H9 (cell line): Measurements from ENCODE around the gene UBE2G1. TPM values are rescaled to one million over a fixed set of nuclear protein-coding genes. Genes with fewer than 3 reads are reported as not detected.

Experiments
- DNase-seq: peaks from one replicate; pipeline ENCODE4 v3.0.0-alpha.2; 2017
- H2AFZ ChIP-seq: one replicate; pipeline ENCODE4 v1.6.1; 2013; ENCODE audit warnings: mild to moderate bottlenecking, low read length, control low read depth, moderate library complexity
- H2AK5ac ChIP-seq: 2 replicates; pipeline ENCODE4 v1.6.1; 2013; ENCODE audit warnings: low read length, control low read depth, mixed read lengths; ENCODE audit not compliant: insufficient read length
- H2BK120ac ChIP-seq: one replicate; pipeline ENCODE4 v1.6.1; 2013; ENCODE audit warnings: low read depth, mild to moderate bottlenecking, low read length, control low read depth, inconsistent platforms; ENCODE audit not compliant: poor library complexity, severe bottlenecking
- H2BK12ac ChIP-seq: 2 replicates; pipeline ENCODE4 v1.6.1; 2013; ENCODE audit warnings: low read length, control low read depth, mixed read lengths, low read depth; ENCODE audit not compliant: insufficient read length
- H2BK15ac ChIP-seq: 2 replicates; pipeline ENCODE4 v1.6.1; 2013; ENCODE audit warnings: low read depth, low read length, control low read depth
- H2BK20ac ChIP-seq: one replicate; pipeline ENCODE4 v1.6.1; 2013; ENCODE audit warnings: low read depth, mild to moderate bottlenecking, low read length, control low read depth, inconsistent platforms; ENCODE audit not compliant: poor library complexity, severe bottlenecking
- H2BK5ac ChIP-seq: 2 replicates; pipeline ENCODE4 v1.6.1; 2013; ENCODE audit warnings: low read length, control low read depth, mixed read lengths; ENCODE audit not compliant: insufficient read length
- H3K14ac ChIP-seq: 2 replicates; pipeline ENCODE4 v1.6.1; 2013; ENCODE audit warnings: low read length, control low read depth; ENCODE audit not compliant: insufficient read depth
- H3K18ac ChIP-seq: 2 replicates; pipeline ENCODE4 v1.6.1; 2013; ENCODE audit warnings: low read depth, mild to moderate bottlenecking, mixed read lengths, low read length, control low read depth; ENCODE audit not compliant: insufficient read length
- H3K23ac ChIP-seq: 2 replicates; pipeline ENCODE4 v1.6.1; 2013; ENCODE audit warnings: low read length, control low read depth, mixed read lengths, low read depth; ENCODE audit not compliant: insufficient read length
- H3K23me2 ChIP-seq: 2 replicates; pipeline ENCODE4 v1.6.1; 2013; ENCODE audit warnings: low read depth, mild to moderate bottlenecking, mixed read lengths, low read length, control low read depth; ENCODE audit not compliant: insufficient read length, poor library complexity, severe bottlenecking
- H3K27ac ChIP-seq: 2 replicates; pipeline ENCODE4 v1.5.1; 2013; ENCODE audit warnings: low read length, control low read depth, mixed read lengths, low read depth; ENCODE audit not compliant: insufficient read length
- H3K27me3 ChIP-seq: 2 replicates; pipeline ENCODE4 v1.6.1; 2013; ENCODE audit warnings: low read length, control low read depth, inconsistent platforms; ENCODE audit not compliant: insufficient read depth
- H3K4ac ChIP-seq: 2 replicates; pipeline ENCODE4 v1.6.1; 2013; ENCODE audit warnings: low read depth, mild to moderate bottlenecking, control low read depth, inconsistent platforms, low read length, moderate library complexity
- H3K4me1 ChIP-seq: 2 replicates; pipeline ENCODE4 v1.6.1; 2013; ENCODE audit warnings: low read length, control low read depth, inconsistent platforms; ENCODE audit not compliant: insufficient read depth
- H3K4me2 ChIP-seq: 2 replicates; pipeline ENCODE4 v1.6.1; 2013; ENCODE audit warnings: low read length, control low read depth, mixed read lengths; ENCODE audit not compliant: insufficient read length, insufficient read depth
- H3K56ac ChIP-seq: 2 replicates; pipeline ENCODE4 v1.6.1; 2013; ENCODE audit warnings: low read depth, mild to moderate bottlenecking, mixed read lengths, low read length, control low read depth; ENCODE audit not compliant: insufficient read length
- H3K79me1 ChIP-seq: 2 replicates; pipeline ENCODE4 v1.6.1; 2013; ENCODE audit warnings: low read depth, mild to moderate bottlenecking, moderate library complexity, low read length, control low read depth, inconsistent platforms; ENCODE audit not compliant: insufficient read depth, poor library complexity, severe bottlenecking
- H3K79me2 ChIP-seq: 2 replicates; pipeline ENCODE4 v1.6.1; 2013; ENCODE audit warnings: low read length, control low read depth, inconsistent platforms; ENCODE audit not compliant: insufficient read depth
- H3K9ac ChIP-seq: 2 replicates; pipeline ENCODE4 v1.6.1; 2013; ENCODE audit warnings: low read length, control low read depth, mixed read lengths; ENCODE audit not compliant: insufficient read length; ENCODE audit errors: extremely low read depth
- H3K9me3 ChIP-seq: one replicate; pipeline ENCODE4 v1.6.1; 2013; ENCODE audit warnings: low read depth, low read length, inconsistent platforms; ENCODE audit not compliant: control insufficient read depth
- H3T11ph ChIP-seq: one replicate; pipeline ENCODE4 v1.6.1; 2013; ENCODE audit warnings: mild to moderate bottlenecking, low read length, control low read depth, inconsistent platforms
- H4K20me1 ChIP-seq: one replicate; pipeline ENCODE4 v1.6.1; 2013; ENCODE audit not compliant: control insufficient read depth, insufficient read length, insufficient read depth
- H4K5ac ChIP-seq: 2 replicates; pipeline ENCODE4 v1.6.1; 2013; ENCODE audit warnings: low read depth, mild to moderate bottlenecking, mixed read lengths, low read length, control low read depth; ENCODE audit not compliant: insufficient read length
- H4K8ac ChIP-seq: replicated peaks from 2 replicates; pipeline ENCODE4 v1.6.1; 2013; ENCODE audit warnings: low read length, control low read depth, mixed read lengths, low read depth; ENCODE audit not compliant: insufficient read length
- H4K91ac ChIP-seq: 2 replicates; pipeline ENCODE4 v1.6.1; 2013; ENCODE audit warnings: low read depth, mild to moderate bottlenecking, moderate library complexity, mixed read lengths, low read length, control low read depth; ENCODE audit not compliant: insufficient read length
- H3K27ac Mint-ChIP-seq, 3 experiments: 2 replicates in 2 of 3; 3 replicates in 1 of 3; pipeline ENCODE4 v1.8.0; 2020 to 2021; ENCODE audit warnings: mixed read lengths in 3 of 3, mild to moderate bottlenecking in 1 of 3, moderate library complexity in 1 of 3
- H3K27me3 Mint-ChIP-seq: 2 replicates; pipeline ENCODE4 v1.8.0; 2021; ENCODE audit warnings: low read depth, mild to moderate bottlenecking, moderate library complexity, mixed read lengths
- H3K36me3 Mint-ChIP-seq, 3 experiments: 2 replicates in 2 of 3; 3 replicates in 1 of 3; pipeline ENCODE4 v1.8.0; 2020 to 2021; ENCODE audit warnings: low read depth in 3 of 3, mixed read lengths in 3 of 3; ENCODE audit not compliant: insufficient read depth in 1 of 3
- H3K4me1 Mint-ChIP-seq, 2 experiments: 2 replicates each; pipeline ENCODE4 v1.8.0; 2020; ENCODE audit warnings: mixed read lengths in 2 of 2
- H3K4me3 Mint-ChIP-seq, 2 experiments: 2 replicates in 1 of 2; 3 replicates in 1 of 2; pipeline ENCODE4 v1.8.0; 2020 to 2021; ENCODE audit warnings: mild to moderate bottlenecking in 2 of 2, mixed read lengths in 2 of 2, moderate library complexity in 1 of 2
- H3K9me3 Mint-ChIP-seq, 2 experiments: 2 replicates in 1 of 2; 3 replicates in 1 of 2; pipeline ENCODE4 v1.8.0; 2020; ENCODE audit warnings: mild to moderate bottlenecking in 2 of 2, mixed read lengths in 2 of 2, moderate library complexity in 1 of 2
- WGBS: extraction: QIAGEN DNeasy Blood & Tissue Kit; methylation state at CpG from one replicate; pipeline ENCODE4 v1.1.7; 2013; ENCODE audit warnings: missing lambda C conversion rate, low lambda C conversion rate, mixed read lengths; ENCODE audit not compliant: insufficient read length; ENCODE audit errors: extremely low coverage; 5-methylcytosine and 5-hydroxymethylcytosine counted together
- total RNA-seq: library from RNA; stranded (reverse); gene quantifications from 2 replicates; pipeline ENCODE4 v1.2.1, GENCODE V29; 2021
- TF ChIP-seq, protein P1 (sequence below): fragments of 200-600 bp; sonication (generic); conservative IDR thresholded peaks from 3 replicates; pipeline ENCODE4 v1.8.0; 2021; ENCODE audit warnings: antibody characterized with exemption, mild to moderate bottlenecking

UBE2G1 gene
- total RNA-seq, 1 experiment from 2014 or later: 188 TPM

DNA sequence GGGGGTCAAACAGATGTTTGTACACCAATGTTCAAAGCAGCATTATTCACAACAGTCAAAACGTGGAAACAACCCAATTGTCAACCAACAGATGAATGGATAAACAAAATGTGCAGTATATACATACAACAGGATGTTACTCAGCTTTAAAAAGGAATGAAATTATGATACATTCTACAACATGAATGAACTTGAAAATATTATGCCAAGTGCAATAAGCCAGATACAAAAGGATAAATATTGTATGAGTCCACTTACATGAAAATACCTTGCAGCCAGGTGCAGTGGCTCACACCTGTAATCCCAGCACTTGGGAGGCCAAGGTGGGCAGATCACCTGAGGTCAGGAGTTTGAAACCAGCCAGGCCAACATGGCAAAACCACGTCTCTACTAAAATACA lies 39.9 kb downstream of the UBE2G1 start:
- H3K9ac ChIP-seq: no peak overlapping the region
- H4K5ac ChIP-seq: no peak overlapping the region
- H3K4ac ChIP-seq: no peak overlapping the region
- H2BK15ac ChIP-seq: no peak overlapping the region
- H2BK20ac ChIP-seq: no peak overlapping the region
- H3K56ac ChIP-seq: no peak overlapping the region
- no peaks in the 10 kb centered on the region for H4K20me1 ChIP-seq
- no peak overlapping the region for H2BK5ac ChIP-seq
- Mint-ChIP-seq H3K36me3 (peaks cover 15 to 38% (median 22%) of the 10 kb centered on the region in 3 experiments; a peak in 6 of 7 replicates), H3K27me3 (no peaks in the 10 kb centered on the region), H3K4me3 (no peak overlapping the region; a peak in 1 of 5 replicates), H3K9me3 (peaks cover 0 to 7% of the 10 kb centered on the region in 2 experiments; a peak in 2 of 5 replicates), H3K4me1 (peaks cover 45 to 50% of the 10 kb centered on the region in 2 experiments), H3K27ac (no peak overlapping the region)
- H2AK5ac ChIP-seq: no peak overlapping the region
- H3K9me3 ChIP-seq: no peaks in the 10 kb centered on the region
- H4K91ac ChIP-seq: no peak overlapping the region
- WGBS: no CpG with 5 or more reads among the region's 2 CpGs
- no peak overlapping the region for H3K14ac ChIP-seq
- no peak overlapping the region for H3K18ac ChIP-seq
- no peaks in the 10 kb centered on the region for H3K27me3 ChIP-seq
- H2BK120ac ChIP-seq: no peak overlapping the region
- H3K23me2 ChIP-seq: no peaks in the 10 kb centered on the region
- H3K4me2 ChIP-seq: no peak overlapping the region
- TF ChIP-seq, protein P1, sequence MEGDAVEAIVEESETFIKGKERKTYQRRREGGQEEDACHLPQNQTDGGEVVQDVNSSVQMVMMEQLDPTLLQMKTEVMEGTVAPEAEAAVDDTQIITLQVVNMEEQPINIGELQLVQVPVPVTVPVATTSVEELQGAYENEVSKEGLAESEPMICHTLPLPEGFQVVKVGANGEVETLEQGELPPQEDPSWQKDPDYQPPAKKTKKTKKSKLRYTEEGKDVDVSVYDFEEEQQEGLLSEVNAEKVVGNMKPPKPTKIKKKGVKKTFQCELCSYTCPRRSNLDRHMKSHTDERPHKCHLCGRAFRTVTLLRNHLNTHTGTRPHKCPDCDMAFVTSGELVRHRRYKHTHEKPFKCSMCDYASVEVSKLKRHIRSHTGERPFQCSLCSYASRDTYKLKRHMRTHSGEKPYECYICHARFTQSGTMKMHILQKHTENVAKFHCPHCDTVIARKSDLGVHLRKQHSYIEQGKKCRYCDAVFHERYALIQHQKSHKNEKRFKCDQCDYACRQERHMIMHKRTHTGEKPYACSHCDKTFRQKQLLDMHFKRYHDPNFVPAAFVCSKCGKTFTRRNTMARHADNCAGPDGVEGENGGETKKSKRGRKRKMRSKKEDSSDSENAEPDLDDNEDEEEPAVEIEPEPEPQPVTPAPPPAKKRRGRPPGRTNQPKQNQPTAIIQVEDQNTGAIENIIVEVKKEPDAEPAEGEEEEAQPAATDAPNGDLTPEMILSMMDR: no peak
- H2AFZ ChIP-seq: no peak overlapping the region
- no peak overlapping the region for H2BK12ac ChIP-seq
- peaks cover 2% of the 10 kb centered on the region; the same call in 1 of the 2 replicates for H3K4me1 ChIP-seq
- no peak overlapping the region for H3K23ac ChIP-seq
- H3K79me2 ChIP-seq: peaks cover 47% of the 10 kb centered on the region; the same call in 1 of the 2 replicates
- DNase-seq: no peak
- H3T11ph ChIP-seq: no peak overlapping the region
- peaks cover 5% of the 10 kb centered on the region for H3K79me1 ChIP-seq
- no peak overlapping the region for H3K27ac ChIP-seq
- H4K8ac ChIP-seq: no peak overlapping the region
